GM12864 (cell line): Measurements from ENCODE around the gene MAPK8IP3.

Source experiments
- DNase-seq: peaks from one replicate; pipeline ENCODE4 v3.0.0-alpha.2; 2011; ENCODE audit warnings: low read depth
- H3K4me3 ChIP-seq: 2 replicates; pipeline ENCODE4 v1.5.1; 2011; ENCODE audit warnings: mild to moderate bottlenecking, low read depth, low read length, control low read depth
- TF ChIP-seq, protein P1 (sequence below): IDR thresholded peaks from 2 replicates; pipeline ENCODE4 v1.5.1; 2011; ENCODE audit warnings: low read depth, mild to moderate bottlenecking, moderate library complexity, low read length, control low read depth, inconsistent platforms; ENCODE audit errors: missing control alignments

The MAPK8IP3 gene

GRCh38 chr16:1819611-1820010, 113.6 kb downstream of the MAPK8IP3 start:
- H3K4me3 ChIP-seq = no peak overlapping the region
- DNase-seq = no peak
- TF ChIP-seq, protein P1, sequence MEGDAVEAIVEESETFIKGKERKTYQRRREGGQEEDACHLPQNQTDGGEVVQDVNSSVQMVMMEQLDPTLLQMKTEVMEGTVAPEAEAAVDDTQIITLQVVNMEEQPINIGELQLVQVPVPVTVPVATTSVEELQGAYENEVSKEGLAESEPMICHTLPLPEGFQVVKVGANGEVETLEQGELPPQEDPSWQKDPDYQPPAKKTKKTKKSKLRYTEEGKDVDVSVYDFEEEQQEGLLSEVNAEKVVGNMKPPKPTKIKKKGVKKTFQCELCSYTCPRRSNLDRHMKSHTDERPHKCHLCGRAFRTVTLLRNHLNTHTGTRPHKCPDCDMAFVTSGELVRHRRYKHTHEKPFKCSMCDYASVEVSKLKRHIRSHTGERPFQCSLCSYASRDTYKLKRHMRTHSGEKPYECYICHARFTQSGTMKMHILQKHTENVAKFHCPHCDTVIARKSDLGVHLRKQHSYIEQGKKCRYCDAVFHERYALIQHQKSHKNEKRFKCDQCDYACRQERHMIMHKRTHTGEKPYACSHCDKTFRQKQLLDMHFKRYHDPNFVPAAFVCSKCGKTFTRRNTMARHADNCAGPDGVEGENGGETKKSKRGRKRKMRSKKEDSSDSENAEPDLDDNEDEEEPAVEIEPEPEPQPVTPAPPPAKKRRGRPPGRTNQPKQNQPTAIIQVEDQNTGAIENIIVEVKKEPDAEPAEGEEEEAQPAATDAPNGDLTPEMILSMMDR = no peak
